ENCODE measurements around the gene PIK3C3. TPM values are rescaled to one million over a fixed set of nuclear protein-coding genes. Genes with fewer than 3 reads are reported as not detected.

PIK3C3 gene
- total RNA-seq, 3 donors from 2014 or later = 46.2 to 57.1 (median 53.4) TPM

- ATAC-seq (peak; percentile 79), DNase-seq (no peak)
- TF ChIP-seq CTCF (IDR thresholded peaks at IDR 0.05) = no peak
- Histone ChIP-seq H3K4me1 (ENCODE audit: low read depth) (no peaks in the 10 kb centered on the region), H3K9me3 (no peaks in the 10 kb centered on the region), H3K4me3 (no peak overlapping the region), H3K36me3 (ENCODE audit: low read depth) (no peaks in the 10 kb centered on the region)
- intact Hi-C loops (cut with DNase I, micrococcal nuclease) = no loop called here
Measured at GRCh38 chr18:41989508-41989907, 34.5 kb downstream of the PIK3C3 start.

GRCh38 chr18:41992066-41992465 is 37.0 kb downstream of the PIK3C3 start:
- DNase-seq (no peak), ATAC-seq (no peak)
- Histone ChIP-seq H3K4me1 (ENCODE audit: low read depth) (no peaks in the 10 kb centered on the region), H3K36me3 (ENCODE audit: low read depth) (no peaks in the 10 kb centered on the region), H3K9me3 (no peaks in the 10 kb centered on the region), H3K4me3 (no peak overlapping the region)
- no peak for TF ChIP-seq CTCF (IDR thresholded peaks at IDR 0.05)
- intact Hi-C loops (cut with DNase I, micrococcal nuclease) = no loop called here

GRCh38 chr18:41992703-41993102 is 37.7 kb downstream of the PIK3C3 start:
- no peaks in the 10 kb centered on the region for H3K36me3 ChIP-seq (ENCODE audit: low read depth)
- TF ChIP-seq CTCF (IDR thresholded peaks at IDR 0.05) = no peak

GRCh38 chr18:41993151-41993550 is 38.1 kb downstream of the PIK3C3 start:
- Histone ChIP-seq H3K36me3 (ENCODE audit: low read depth) (no peaks in the 10 kb centered on the region), H3K4me3 (no peak overlapping the region), H3K9me3 (no peaks in the 10 kb centered on the region), H3K4me1 (ENCODE audit: low read depth) (no peaks in the 10 kb centered on the region)
- no peak for TF ChIP-seq CTCF (IDR thresholded peaks at IDR 0.05)
- intact Hi-C loops (cut with DNase I, micrococcal nuclease) = no loop called here
- DNase-seq = no peak
- no peak for ATAC-seq

More at GRCh38 chr18:41992703-41993102, 37.7 kb downstream of the PIK3C3 start:
- ATAC-seq (no peak), DNase-seq (no peak)
- H3K4me3 ChIP-seq = no peak overlapping the region
- no peaks in the 10 kb centered on the region for H3K4me1 ChIP-seq (ENCODE audit: low read depth)
- intact Hi-C loops (cut with DNase I, micrococcal nuclease) = no loop called here
- H3K9me3 ChIP-seq = no peaks in the 10 kb centered on the region

GRCh38 chr18:41996020-41996419 is 41.0 kb downstream of the PIK3C3 start:
- intact Hi-C loops (cut with DNase I, micrococcal nuclease) = no loop called here
- H3K36me3 ChIP-seq (ENCODE audit: low read depth) = no peaks in the 10 kb centered on the region
- no peaks in the 10 kb centered on the region for H3K9me3 ChIP-seq
- ATAC-seq (no peak), DNase-seq (no peak)
- no peaks in the 10 kb centered on the region for H3K4me1 ChIP-seq (ENCODE audit: low read depth)
- no peak for TF ChIP-seq CTCF (IDR thresholded peaks at IDR 0.05)
- no peak overlapping the region for H3K4me3 ChIP-seq

GRCh38 chr18:41999751-42000150 is 44.7 kb downstream of the PIK3C3 start:
- intact Hi-C loops (cut with DNase I, micrococcal nuclease) = no loop called here
- no peaks in the 10 kb centered on the region for H3K4me1 ChIP-seq (ENCODE audit: low read depth)
- no peak for TF ChIP-seq CTCF (IDR thresholded peaks at IDR 0.05)
- H3K36me3 ChIP-seq (ENCODE audit: low read depth) = no peaks in the 10 kb centered on the region
- no peak for ATAC-seq
- no peaks in the 10 kb centered on the region for H3K9me3 ChIP-seq
- H3K4me3 ChIP-seq = no peak overlapping the region
- no peak for DNase-seq

All from mucosa of descending colon (tissue), 3 donors.